ENCODE results near the gene ZBTB22.
"Not testable (repeated sequence)": the region's sequence is repeated elsewhere in the genome, so short reads cannot be mapped to it uniquely, and the experiment has no call there.

Gene ZBTB22

GRCh38 chr6:33298773-33299236 lies 18.7 kb downstream of the ZBTB22 start, which contains the start of gene RGL2:
Gene RGL2 (minus strand): TSS chr6:33298942. CDS start chr6:33298610, 332 bp downstream.
- no peak for DNase-seq

- no peak for DNase-seq
Observed at GRCh38 chr6:33297956-33298772, 19.4 kb downstream of the ZBTB22 start.

- no peak for DNase-seq
Observed at GRCh38 chr6:33297406-33297955, 20.1 kb downstream of the ZBTB22 start.

- DNase-seq, result no peak
Observed at GRCh38 chr6:33296797-33297405, 20.6 kb downstream of the ZBTB22 start.

GRCh38 chr6:33295621-33296369 lies 21.7 kb downstream of the ZBTB22 start:
- DNase-seq, result no peak

DNA sequence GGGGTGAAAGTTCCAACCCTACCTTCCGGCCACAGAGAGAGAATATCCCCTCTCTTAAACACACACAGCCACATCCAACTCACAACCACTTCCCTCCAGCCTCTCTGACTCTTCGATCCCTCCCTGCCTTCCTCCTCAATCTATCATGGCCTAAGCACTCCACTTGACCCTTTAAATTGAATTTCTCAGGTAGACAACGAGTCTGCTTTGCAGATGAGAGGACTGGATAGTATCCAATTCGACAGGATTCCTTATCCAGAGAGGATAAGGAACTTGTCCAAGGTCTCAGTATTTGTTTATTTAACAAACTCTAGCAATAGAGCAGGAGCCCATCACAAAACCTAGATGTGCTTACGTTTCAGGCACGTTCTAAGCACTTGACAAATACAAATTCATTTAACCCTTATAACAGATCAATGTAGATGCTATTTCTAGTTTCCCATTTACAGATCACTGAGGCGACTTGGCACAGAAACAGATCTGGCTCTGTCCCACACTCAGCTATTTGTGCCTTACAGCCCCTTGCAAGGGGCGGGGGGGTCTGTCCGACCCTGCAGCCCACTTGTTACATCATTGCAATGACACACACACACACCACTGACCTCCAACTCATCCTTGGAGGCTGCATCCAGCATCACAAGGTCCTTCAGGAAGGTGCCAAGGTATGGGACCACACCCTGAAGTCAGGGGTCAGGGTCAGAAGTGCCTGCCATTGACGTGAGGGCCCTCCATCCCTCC lies 23.3 kb downstream of the ZBTB22 start:
- no peak for DNase-seq

- DNase-seq, result no peak
Observed at GRCh38 chr6:33292996-33293682, 24.4 kb downstream of the ZBTB22 start.

DNA sequence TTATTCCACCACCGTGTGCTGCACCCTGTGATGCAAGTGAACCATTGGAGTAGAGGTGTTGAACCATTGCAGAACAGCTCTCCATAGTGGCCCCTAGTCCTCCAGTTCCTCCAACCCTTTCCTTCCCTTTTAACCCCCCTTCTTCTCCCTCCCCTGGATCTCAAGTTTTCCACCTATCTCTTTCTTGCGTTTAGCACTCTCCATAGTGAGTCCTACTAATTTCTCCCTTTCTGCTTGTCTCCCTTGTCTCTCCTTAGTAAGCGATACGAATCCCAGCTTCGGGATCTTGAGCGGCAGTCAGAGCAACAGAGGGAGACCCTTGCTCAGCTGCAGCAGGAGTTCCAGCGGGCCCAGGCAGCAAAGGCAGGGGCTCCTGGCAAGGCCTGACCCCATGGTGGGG lies 27.1 kb downstream of the ZBTB22 start:
- DNase-seq, result no peak

DNA sequence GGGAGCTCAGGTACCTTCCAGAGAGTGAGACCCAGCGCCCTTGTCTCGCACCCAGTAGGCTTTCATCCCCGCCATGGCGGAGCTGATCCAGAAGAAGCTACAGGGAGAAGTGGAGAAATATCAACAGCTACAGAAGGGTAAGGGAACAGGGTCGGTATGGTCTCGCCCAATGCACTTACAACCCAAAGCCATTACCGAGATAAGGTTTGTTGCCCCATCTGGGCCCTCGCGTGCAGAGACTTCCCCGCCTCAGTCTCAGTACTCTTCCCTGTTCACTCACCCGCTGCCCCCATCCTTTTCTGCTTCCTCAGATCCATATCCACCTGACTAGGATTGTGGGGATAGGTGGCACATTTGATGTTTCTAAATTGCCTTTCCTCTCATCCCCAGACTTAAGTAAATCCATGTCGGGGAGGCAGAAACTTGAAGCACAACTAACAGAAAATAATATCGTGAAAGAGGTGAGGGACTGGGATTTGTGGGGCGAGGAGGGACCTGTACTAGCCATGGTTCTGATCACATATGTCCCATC lies 27.7 kb downstream of the ZBTB22 start:
- DNase-seq, result no peak

DNA sequence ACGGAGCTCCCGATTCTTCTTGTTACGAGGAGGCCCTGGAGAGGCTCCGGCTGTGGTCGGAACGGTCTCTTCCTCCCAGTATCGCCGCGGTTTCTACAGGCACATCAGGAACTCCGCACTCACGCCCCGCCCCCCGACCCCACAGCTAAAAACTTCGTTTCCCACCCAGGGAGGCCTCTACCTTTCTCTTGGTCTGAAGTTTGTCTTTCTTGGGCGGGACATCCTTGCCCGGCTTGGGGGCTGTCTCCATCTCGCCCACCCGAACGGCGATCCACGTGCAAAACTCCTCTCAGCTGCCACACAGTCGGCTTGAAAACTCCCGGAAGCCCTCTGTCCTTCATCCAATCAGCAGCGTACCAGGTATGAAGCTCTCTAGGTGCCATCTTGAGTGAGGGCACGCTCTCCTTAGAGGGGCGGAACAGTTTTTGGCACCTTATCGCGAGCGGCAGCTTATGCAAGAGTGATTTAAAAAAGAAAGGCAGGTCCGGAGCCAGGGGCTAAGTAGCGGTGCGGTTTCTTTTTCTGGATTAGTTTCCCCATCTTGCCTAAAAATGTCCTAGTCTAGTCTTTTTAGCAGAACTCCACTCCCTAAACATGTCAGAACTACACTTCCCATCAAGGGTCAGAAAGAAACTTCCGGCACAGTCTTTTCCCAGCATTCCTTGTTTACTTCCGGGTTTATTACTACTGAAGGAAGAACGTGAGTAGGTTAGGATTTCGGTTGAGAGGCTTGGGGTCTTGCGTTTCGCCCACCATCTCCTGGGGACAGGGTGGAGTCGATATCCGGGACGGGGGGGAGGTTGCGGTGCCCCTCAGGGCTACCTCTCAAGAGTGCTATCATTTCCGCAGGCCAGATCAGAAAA lies 28.4 kb downstream of the ZBTB22 start, which contains the start of the genes PFDN6 and WDR46:
PFDN6 (plus strand) TSS at position 681 of the 863 bp plus-strand sequence. CDS start 256 bp downstream, outside the sequence.
WDR46 (minus strand) TSS at position 319 of the 863 bp plus-strand sequence; CDS start at position 250, 69 bp downstream.
- peak; percentile 79 for DNase-seq

DNA sequence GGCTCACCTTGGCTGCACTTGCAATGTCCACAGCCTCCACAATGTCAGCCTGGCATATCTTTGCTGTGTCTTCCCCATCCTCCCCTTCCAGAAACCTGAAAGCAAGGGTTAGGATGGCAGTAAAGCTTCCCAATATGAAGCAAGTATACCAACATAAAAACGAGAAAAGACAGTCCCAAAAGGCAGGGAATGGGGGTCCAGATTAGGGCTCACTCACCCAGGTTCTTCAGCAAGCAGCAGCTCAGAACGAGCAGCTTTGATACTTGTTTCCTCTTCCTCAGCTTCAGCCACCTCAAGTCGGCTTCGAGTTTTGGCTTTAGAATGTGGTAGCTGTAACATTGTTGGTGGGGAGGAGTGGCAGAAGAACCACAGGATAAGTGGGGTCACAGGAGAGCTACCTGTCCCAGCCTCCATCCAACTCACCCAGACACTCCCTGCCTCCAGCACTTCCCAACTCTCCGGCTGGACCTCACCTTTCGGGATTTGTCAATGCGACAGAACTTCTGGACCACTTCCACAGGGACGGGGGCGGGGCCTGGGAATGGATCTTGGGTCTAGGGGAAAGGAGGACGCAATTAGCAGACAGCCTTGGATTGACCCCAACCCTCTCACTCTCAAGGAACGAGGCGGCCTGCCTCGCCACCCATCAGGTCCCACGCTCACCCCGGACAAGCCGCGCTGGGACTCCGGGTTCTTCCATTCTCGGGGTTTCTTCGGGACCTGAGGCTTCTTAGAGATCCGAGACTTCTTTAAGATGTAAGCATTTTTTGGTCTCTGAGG lies 29.2 kb downstream of the ZBTB22 start:
- DNase-seq, result no peak

GRCh38 chr6:33286946-33287914 lies 30.3 kb downstream of the ZBTB22 start:
- no peak for DNase-seq

DNA sequence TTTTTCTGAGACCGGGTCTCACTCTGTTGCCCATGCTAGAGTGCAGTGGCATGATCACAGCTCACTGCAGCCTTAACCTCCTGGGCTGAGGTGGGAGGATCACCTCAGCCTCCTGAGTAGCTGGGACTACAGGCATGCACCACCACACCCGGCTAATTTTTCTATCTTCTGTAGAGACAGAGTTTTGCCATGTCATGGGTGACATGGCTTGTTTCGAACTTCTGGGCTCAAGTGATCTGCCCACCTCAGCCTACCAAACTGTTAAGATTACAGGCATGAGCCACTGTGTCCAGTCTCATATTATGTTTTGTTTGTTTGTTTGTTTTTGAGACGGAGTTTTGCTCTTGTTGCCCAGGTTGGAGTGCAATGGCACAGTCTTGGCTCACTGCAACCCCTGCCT lies 32.3 kb downstream of the ZBTB22 start:
- not testable (repeated sequence) for DNase-seq

GRCh38 chr6:33280539-33280938 lies 37.0 kb downstream of the ZBTB22 start:
- DNase-seq, result no peak

- DNase-seq, result no peak
Observed at GRCh38 chr6:33279971-33280511, 37.5 kb downstream of the ZBTB22 start.

GRCh38 chr6:33279257-33279695 lies 38.3 kb downstream of the ZBTB22 start:
- no peak for DNase-seq

- no peak for DNase-seq
Observed at GRCh38 chr6:33278810-33279209, 38.7 kb downstream of the ZBTB22 start.

DNA sequence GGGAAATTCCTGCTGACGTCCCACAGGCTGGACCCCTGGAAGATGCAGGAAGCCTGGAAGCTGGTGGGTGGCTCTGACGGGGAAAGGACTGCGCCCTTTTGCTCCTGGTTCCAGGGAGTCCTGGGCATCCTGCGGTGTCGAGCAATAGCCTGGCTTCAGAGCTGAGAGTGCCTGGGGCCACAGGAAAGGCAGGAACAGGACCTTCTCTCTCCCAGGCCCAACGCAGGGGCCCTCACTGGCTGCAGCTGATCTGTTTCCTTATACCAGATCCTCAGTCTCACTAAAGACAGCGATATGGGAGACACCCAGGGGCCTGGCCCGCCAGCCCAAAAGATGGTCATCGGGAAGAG lies 39.2 kb downstream of the ZBTB22 start:
- DNase-seq, result no peak

All from NCI-H1417 treated with DMSO at 0.1 percent for 48 hours (cell line).